ENCODE data around the gene ALX3.
"Not testable (repeated sequence)": the region's sequence is repeated elsewhere in the genome, so short reads cannot be mapped to it uniquely, and the experiment has no call there.

The ALX3 gene

GRCh38 chr1:110038271-110038670 is 32.2 kb downstream of the ALX3 start:
- no peak for DNase-seq

- no peak for DNase-seq
These were observed 35.2 kb downstream of the ALX3 start for GRCh38 chr1:110035236-110035752.

DNA sequence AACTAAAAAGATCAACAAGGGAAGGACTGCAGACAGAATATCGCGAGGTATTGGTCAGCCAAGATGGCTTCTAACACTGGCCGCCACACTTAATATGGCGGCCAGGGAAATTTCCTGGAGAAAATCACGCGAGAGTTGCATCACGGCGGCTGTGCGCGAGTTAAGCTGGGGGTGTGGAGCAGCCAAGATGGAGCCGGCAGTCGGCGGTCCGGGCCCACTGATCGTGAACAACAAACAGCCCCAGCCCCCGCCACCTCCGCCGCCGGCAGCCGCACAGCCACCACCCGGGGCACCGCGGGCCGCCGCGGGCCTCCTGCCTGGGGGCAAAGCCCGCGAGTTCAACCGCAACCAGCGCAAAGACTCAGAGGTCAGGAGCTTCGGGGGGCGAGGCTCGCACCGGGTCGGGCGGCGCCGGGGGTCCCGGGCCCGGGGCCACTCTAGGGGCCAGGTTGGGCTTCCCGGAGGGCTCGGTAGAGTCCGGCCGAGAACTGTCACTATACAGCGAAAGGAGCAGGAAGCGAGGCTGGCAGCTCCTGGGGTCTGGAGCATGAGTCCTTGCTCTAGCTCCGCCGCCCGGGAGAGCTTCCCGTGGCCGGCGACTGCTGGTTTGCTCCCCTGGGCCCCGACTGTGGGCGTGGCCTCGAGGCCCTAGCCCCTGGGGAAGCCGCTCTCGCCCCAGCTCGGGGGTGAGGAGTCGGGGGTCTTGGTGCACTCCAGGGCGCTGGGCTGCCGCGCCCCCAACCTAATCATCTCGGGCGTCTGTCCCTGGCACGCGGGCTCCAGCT is 35.8 kb downstream of the ALX3 start, which contains the start of gene STRIP1:
Gene STRIP1, plus strand, starts transcription at position 174 of the 785 bp plus-strand sequence. Its CDS starts 14 bp downstream, at position 188.
- DNase-seq, result peak; percentile 86

DNA sequence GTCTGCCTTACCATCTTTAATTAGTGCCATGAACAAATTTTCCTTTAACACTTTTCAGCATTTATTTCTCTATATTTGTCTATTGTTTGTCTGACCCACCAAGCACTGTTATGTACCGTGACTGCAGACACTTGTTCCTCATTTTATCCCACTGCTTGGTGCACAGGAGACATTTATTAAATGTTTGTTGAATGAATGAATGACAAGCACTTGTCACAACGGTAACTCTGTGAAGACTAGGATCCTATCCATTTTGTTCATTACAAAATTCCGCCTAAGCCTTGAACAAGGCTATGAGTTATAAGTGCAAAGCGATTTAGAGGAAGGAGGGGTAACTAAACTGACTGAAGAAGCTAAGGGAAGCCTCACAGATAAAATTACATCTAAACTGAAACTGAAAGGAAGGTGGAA is 36.4 kb downstream of the ALX3 start:
- no peak for DNase-seq

- DNase-seq, result no peak
These were observed 37.1 kb downstream of the ALX3 start for GRCh38 chr1:110033421-110033820.

DNA sequence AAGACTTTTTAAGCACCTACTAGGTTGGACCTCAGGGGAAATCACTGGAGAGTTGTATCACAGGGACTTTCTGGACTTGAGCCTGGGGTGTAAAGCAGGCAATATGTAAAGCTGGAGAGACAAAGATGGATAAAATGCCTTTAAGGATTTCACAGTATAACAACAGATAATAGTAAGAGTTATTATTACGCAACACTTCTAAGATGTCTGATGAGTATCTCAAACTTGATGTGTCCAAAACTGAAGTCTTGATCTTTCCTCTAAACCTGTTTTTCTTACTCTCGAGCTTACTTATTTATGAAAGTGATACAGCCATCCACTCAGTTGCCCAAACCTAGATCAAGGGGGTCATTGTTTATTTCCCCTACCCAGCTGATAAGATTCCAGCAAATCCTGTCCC is 38.1 kb downstream of the ALX3 start:
- DNase-seq, result no peak

DNA sequence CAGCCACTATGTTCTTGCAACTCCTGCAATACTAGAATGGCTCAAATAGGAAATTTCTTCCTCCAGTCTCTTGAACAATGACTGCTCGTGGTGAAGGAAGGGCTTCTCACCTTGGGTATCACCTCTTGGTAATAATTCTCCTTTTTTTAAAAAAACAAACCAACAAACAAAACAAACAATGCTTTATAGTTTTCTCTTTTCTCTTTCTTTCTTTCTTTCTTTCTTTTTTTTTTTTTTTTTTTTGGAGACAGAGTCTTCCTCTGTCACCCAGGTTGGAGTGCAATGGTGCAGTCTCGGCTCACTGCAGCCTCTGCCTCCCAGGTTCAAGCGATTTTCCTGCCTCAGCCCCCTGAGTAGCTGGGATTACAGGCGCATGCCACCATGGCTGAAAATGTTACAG is 39.8 kb downstream of the ALX3 start:
- not testable (repeated sequence) for DNase-seq

- no peak for DNase-seq
These were observed 45.9 kb downstream of the ALX3 start for GRCh38 chr1:110024613-110025012.

DNA sequence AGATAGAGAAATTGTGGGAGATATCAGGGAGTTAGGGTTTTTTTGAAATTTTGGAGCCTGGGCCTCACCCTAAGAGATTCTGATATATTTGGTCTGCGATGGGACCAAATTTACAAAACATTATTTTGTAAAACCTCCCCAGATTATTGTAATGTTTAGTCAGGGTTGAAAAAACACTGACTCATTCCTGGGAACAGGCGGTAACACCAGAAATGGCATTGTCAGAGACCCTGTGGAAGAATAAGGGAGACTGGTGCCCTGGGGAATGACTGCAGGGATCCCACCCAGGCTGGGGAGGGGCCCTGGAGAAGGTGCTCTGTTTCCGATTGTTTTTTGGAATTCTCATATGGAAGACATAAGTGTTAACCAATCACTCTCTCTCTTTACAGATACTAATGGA is 49.2 kb downstream of the ALX3 start:
- no peak for DNase-seq

DNA sequence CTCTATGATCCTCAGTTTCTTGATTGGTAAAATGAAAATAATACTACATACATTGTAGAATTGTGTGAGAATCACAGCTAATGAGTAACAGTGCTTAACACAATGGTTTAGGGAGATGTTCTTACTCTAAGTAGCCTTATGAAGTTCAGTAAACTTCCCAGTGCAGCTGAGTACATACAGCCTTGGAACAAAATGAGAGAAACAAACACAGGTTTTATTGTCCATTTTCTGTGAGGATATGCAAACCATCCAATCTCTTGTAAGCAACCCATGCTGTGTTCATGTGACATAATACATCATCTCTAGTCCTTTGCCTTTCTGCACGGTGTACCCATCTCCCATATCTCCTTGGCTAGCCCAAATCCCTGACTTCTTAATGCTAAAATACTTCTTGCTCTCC is 50.7 kb downstream of the ALX3 start:
- DNase-seq, result no peak

DNA sequence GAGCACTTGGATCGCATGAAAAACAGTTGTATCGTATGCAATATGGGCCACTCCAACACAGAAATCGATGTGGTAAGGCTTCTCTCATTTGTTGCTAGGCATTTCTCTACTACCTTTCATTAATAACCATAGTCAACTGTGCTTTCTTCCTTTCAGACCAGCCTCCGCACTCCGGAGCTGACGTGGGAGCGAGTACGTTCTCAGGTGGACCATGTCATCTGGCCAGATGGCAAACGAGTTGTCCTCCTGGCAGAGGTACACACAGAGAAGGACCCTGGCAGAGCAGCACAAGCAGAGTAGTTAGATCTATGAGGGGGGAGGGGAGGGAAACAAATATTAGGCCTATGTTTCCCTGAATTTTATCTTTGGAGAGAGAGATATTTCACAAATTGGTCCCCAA is 52.1 kb downstream of the ALX3 start:
- DNase-seq, result no peak

DNA sequence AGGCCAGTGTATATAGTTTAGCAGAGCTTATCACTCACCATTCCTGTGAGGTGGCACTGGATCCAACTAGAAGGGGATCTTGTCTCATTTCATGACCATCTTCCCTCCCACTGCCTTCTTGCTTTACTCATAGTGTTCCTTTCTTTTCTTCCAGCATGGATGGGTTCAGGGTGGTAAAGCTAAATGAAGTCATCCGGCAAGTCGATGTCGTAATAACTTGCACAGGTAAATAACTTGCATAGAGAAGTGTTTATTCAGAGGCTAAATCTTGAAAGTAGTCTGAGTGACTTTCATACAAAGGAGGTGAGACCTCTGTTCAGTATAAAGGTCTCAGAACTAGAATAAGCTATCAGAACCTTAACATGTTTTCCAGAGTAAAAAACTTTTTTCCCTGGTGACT is 52.7 kb downstream of the ALX3 start:
- no peak for DNase-seq

DNA sequence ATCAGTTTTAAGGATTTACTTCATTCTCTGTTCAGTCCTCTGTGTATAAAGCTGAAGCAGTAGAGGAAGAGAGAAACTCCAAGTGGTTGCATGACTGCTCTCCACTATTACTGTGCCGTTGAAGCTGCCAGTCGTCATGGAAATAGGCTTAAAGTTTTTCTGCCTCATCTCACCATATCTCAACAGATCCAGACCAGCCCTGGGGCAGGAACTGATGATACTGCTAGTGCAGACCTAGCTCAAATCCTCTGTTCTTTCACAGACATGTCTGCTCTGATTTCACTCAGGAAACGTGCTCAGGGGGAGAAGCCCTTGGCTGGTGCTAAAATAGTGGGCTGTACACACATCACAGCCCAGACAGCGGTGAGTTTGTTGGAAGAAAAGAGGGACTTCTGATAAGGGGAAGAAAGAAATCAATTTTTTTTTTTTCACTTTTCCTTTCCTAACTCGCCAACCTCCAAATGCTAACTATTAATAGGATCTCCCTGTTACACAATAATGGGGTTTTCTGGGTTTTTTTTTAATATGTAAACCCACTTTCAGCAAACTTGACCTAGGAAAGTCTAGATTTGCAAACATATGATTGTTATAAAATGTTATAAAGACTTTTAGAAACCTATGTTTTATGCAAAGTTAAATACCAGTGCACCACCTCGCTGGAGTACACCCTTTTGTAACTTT is 58.2 kb downstream of the ALX3 start:
- no peak for DNase-seq

- DNase-seq, result no peak
These were observed 58.9 kb downstream of the ALX3 start for GRCh38 chr1:110011527-110012041.

All from activated CD4-positive, CD25-positive, alpha-beta regulatory T cell treated with anti-CD3 and anti-CD28 coated beads, Interleukin-2, amount 50 U/mL, for 72 hours (primary cell).